ENCODE measurements around the gene RGS19.
A peak's percentile ranks its signal among the peaks of the same experiment; 100 is the strongest.
"Not testable (repeated sequence)": the region's sequence is repeated elsewhere in the genome, so short reads cannot be mapped to it uniquely, and the experiment has no call there.

The RGS19 gene

GRCh38 chr20:64079273-64080012 lies at the start of gene RGS19:
Gene RGS19 (minus strand): TSS chr20:64079518. CDS start chr20:64076886, 2,632 bp downstream.
- DNase-seq: peak; percentile 63

DNA sequence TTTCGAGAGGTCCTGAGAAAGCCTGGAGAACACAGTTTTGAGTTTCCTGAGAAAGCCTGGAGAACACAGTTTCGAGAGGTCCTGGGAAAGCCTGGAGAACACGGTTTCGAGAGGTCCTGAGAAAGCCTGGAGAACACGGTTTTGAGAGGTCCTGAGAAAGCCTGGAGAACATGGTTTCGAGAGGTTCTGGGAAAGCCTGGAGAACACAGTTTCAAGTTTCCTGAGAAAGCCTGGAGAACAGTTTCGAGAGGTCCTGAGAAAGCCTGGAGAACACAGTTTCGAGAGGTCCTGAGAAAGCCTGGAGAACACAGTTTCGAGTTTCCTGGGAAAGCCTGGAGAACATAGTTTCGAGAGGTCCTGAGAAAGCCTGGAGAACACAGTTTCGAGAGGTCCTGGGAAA lies 44.2 kb upstream of the RGS19 start:
- not testable (repeated sequence) for DNase-seq

GRCh38 chr20:64122927-64123326 lies 43.6 kb upstream of the RGS19 start:
- DNase-seq: not testable (repeated sequence)

DNA sequence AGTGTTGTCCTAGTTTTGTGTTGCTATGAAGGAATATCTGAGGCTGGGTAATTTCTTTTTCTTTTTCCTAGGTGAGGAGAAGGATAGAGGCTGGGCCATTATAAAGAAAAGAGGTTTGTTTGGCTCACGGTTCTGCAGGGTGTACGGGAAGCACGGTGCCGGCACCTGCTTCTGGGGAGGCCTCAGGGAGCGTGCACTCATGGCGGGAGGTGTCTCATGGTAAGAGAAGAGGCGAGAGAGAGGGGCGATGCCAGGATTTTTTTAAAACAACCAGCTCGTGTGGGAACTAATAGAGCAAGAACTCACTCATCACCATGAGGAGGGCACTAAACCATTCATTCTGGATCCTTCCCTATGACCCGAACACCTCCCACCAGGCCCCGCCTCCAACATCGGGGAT lies 42.3 kb upstream of the RGS19 start:
- DNase-seq: no peak

DNA sequence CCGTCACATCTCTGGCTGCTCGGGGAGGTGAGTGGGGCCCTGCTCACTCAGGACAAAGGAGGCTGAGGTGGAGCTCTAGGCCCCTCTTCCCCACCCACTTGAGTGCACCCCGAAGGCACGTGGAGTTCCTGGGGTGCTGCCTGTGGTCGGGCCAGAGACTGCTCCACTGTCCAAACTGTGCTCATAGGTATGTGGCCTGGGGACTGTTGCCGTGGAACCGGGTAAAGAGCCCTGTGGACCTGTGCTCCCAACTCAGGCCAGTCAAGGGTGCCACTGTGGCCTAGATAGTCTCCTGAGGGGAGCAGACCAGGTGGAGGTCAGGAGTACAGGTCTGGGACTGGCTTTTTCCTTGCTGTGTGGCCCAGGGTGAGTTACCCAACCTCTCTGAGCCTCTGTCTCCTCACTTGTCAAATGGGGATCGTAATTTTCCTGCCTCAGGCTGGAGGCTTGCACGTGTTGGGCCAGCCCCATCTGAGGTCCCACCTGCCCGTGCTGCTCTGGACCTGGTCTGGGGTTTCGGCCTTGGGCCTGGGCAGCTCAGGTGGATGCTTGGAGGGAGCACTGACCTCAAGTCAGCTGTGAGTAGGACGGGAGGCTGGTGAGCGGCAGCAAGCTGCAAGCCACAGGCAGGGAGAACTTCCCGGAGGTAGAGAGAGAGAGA lies 40.5 kb upstream of the RGS19 start:
- DNase-seq: no peak

DNA sequence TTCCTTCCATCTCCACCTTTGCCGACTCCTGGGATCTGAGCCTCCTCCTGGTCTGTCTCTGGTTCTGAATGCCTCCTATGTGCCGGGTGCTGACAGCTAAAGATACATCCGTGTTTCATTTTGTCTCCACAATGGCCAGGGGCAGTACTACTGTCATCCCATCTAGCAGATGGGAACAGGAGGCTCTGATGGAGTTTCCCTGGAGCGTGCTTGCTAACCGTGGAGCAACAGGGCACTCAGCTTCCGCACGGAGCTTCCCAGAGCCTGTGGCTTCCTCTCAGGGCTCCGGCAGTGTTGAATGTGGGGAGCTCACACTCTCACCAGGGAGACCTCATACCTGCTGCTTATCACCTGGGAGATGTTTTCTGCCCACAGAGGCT lies 40.0 kb upstream of the RGS19 start:
- no peak for DNase-seq

DNA sequence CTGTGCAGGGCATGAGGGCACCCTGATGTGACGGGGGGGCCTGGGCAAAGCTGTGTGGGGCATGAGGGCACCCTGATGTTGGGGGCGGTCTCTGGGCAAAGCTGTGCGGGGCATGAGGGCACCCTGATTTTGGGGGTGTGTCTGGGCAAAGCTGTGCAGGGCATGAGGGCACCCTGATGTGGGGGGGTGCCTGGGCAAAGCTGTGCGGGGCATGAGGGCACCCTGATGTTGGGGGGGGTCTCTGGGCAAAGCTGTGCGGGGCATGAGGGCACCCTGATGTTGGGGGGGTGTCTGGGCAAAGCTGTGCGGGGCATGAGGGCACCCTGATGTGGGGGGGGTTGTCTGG lies 38.1 kb upstream of the RGS19 start:
- DNase-seq: not testable (repeated sequence)

- no peak for DNase-seq
These were observed 37.5 kb upstream of the RGS19 start for GRCh38 chr20:64116541-64117431.

GRCh38 chr20:64116016-64116415 lies 36.7 kb upstream of the RGS19 start:
- no peak for DNase-seq

- no peak for DNase-seq
These were observed 36.0 kb upstream of the RGS19 start for GRCh38 chr20:64115171-64115911.

- DNase-seq: no peak
These were observed 35.1 kb upstream of the RGS19 start for GRCh38 chr20:64114356-64114971.

GRCh38 chr20:64113796-64114355 lies 34.6 kb upstream of the RGS19 start:
- DNase-seq: no peak

DNA sequence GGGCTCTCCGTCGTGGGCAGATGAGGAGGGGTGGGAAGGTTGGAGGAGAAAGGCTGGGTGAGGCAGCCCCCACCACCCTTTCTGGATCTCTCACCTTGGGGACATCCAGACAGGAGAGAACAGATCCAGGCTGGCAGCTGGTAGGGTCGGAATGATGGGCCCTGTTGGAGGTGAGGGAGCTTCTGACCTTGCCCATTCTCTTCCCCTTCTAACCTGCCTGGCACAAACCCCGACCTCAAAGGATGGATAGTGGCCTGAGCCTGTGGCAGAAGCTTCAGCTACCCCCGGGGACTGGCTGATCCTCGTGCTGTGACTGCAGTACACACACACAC lies 34.1 kb upstream of the RGS19 start:
- DNase-seq: no peak

DNA sequence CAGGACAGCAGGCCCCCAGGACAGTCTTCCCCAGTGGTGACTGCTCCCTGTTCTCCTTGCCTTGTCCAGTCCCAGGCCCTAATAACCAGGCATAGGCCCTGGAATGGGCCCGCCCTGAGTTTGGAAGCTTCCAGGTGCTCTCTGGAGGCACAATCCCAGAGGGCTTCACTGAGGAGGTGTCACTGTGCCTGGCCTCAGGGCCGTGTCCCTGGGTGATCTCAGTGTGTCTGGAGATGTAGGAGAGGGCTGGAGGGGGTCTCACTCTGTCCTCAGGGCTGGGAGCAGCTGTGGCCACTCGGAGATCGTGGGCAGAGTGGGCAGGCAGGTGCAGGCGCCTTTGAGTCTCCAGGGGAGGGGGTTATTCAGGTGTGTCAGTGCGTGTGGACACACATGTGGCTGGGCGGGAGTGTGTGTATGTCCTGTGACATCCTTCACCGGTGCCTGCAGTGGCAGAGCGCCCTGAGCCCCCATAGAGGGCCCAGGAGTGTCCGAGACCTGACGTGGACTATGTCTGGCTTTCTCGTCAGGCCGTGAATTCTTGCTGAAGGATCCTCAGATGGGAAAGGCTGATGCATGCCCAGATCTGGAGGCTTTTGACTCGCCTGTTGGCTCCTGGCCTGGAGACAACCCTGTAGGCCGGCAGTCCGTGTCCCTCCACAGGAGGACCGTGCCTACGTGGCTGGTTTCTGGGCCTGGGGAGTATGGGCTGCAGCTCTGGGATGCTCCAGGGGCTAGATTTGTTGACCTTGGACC lies 33.5 kb upstream of the RGS19 start:
- DNase-seq: no peak

DNA sequence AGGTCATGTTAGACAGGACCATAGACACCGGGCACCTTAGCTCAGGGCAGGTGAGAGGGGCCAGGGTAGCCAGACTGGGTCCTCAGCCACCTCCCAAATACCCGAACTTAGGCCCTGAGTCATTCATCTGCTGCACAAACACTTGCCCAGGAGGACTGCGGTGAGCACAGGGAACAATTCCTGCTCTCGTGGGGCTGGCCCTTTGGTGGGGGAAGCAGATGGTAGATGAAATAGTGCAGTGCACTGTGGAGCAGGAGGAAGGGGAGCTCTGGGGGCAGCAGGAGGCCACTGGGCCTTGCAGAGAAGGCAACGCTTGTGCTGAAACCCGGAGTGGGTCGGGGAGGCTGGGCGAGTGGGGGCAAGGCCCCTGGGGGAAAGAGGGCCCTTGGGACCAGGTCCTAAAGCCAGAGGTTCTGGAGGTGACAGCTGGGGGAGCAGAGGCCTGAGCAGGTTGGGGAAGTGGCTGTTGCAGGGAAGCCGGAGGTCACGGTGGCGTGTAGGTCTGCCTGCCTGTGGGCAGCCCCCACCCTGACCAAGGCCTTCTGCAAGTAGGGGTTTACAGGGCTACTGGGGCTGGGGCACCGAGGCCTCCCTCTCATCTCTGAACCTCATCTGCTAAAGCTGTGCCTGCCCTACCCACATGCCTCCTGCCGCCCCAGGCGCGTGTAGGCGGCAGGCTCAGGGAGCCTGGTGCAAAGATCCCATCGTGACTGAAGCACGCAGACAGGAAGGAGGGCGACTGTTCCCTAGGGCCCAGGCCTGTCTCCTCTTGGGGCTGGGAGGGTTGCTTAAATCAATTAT lies 32.7 kb upstream of the RGS19 start:
- DNase-seq: peak; percentile 40

DNA sequence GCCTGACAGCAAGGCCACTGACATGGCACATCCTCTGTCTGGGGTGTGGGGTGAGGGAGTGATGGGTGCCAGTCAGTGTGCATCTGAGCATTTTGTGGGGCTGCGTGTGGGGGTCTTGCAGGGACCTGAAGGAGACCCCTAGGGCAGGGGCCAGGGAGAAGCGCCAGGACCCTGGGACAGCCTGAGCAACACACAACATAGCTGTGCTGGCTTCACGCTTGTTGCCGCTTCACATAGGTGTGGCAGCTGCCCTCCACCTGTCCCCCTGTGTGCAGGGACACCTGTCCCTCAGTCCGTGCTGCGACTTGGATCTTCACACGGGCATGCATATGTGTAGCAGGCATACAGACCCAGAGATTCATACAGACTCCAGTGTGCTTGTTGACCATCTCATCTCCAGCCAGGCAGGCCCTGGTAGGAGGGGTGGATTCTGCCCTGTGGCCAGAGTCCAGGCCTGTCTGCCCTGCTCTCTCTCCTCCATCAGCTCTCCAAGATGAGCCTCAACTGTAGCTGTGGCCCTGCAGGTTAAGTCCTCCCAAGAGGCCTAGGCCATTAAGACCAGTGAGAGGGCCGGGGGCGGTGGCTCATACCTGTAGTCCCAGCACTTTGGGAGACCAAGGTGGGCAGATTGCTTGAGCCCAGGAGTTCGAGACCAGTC lies 31.2 kb upstream of the RGS19 start:
- no peak for DNase-seq

DNA sequence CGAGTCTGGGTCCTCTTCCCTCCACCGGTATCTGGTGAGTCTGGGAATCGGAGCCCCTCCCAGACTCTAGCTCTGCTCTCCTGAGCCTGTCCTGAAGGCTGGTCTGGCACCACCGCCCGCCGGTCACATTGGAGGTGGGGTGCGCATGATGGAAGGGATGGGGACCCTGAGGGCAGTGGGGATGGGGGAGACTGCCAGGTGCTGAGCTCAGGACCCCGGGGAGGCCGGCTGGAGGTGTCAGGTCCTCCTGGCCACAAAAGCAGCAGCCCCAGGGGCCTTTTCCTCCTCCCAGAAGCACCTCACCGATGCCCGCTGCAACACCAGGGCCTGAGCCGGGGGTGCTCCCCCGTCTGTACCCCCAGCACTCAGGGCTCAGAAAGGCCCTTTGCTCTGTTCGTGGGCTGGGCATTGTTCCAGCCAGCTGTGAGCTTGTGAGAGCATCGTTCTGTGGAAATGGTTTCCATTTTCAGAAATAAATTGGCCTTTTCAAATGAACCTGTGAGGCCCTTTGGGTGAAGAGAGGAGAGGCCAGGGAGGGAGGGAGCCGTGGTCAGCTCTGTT lies 30.6 kb upstream of the RGS19 start:
- no peak for DNase-seq

GRCh38 chr20:64108731-64109681 lies 29.7 kb upstream of the RGS19 start:
- DNase-seq: no peak

Measured in NCI-H2171 (cell line).